Heart right ventricle (tissue), 16 donors: ENCODE data around the gene SUCNR1. TPM values are rescaled to one million over a fixed set of nuclear protein-coding genes. Genes with fewer than 3 reads are reported as not detected.
"Not testable (repeated sequence)": the region's sequence is repeated elsewhere in the genome, so short reads cannot be mapped to it uniquely, and the experiment has no call there.

Source experiments
- ATAC-seq, 8 donors: fragments of 200-7000 bp; cut with Tn5 transposase; one replicate each; pipeline ENCODE4 v1.9.1; 2020; ENCODE audit warnings: mild to moderate bottlenecking in 8 of 8, moderate library complexity in 8 of 8, moderate number of reproducible peaks in 1 of 8
- DNase-seq, 2 donors: peaks; one replicate each; pipeline ENCODE4 v3.0.0-alpha.2; 2020
- H3K27ac ChIP-seq, 10 donors: fragments of 200-600 bp; sonication (generic) in 2 of 10; one replicate each; pipeline versions ENCODE4 v1.5.0 to v1.8.0; 2020 to 2022; ENCODE audit warnings: mild to moderate bottlenecking in 3 of 10
- H3K27me3 ChIP-seq, 7 donors: fragments of 200-600 bp; one replicate each; pipeline ENCODE4 v1.8.0; 2021 to 2022; ENCODE audit warnings: mild to moderate bottlenecking in 2 of 7
- H3K36me3 ChIP-seq, 9 donors: fragments of 200-600 bp; sonication (generic) in 1 of 9; one replicate each; pipeline versions ENCODE4 v1.5.0 to v1.8.0; 2020 to 2022; ENCODE audit warnings: mild to moderate bottlenecking in 2 of 9
- H3K4me1 ChIP-seq, 9 donors: fragments of 200-600 bp; sonication (generic) in 1 of 9; one replicate each; pipeline versions ENCODE4 v1.5.0 to v1.8.0; 2020 to 2022; ENCODE audit warnings: mild to moderate bottlenecking in 4 of 9
- H3K4me3 ChIP-seq, 10 donors: fragments of 200-600 bp; sonication (generic) in 2 of 10; one replicate each; pipeline versions ENCODE4 v1.5.0 to v1.8.0; 2020 to 2022; ENCODE audit warnings: mild to moderate bottlenecking in 7 of 10, moderate library complexity in 2 of 10
- H3K9me3 ChIP-seq, 11 donors: fragments of 200-600 bp in 10 of 11; sonication (generic) in 2 of 11; one replicate each; pipeline versions ENCODE4 v1.5.0 to v1.8.0; 2013 to 2022; ENCODE audit warnings: mild to moderate bottlenecking in 2 of 11, control low read depth in 1 of 11, moderate library complexity in 1 of 11
- CTCF ChIP-seq, 9 donors: fragments of 200-600 bp; sonication (generic) in 2 of 9; IDR thresholded peaks; one replicate each; pipeline versions ENCODE4 v1.5.0 to v1.8.0; 2021 to 2022; ENCODE audit warnings: antibody characterized with exemption in 9 of 9, mild to moderate bottlenecking in 5 of 9, moderate library complexity in 1 of 9
- WGBS, 2 donors: extraction: QIAGEN DNeasy Blood & Tissue Kit; methylation state at CpG; one replicate each; pipeline ENCODE4 v1.1.7; 2013; ENCODE audit warnings: inconsistent platforms in 1 of 2; 5-methylcytosine and 5-hydroxymethylcytosine counted together
- intact Hi-C, 10 donors: fragments of 100-400 bp; cut with DNase I; formaldehyde crosslinking; loops; one replicate each; pipeline versions ENCODE4 v1.11.1 to v1.14.2; 2022
- polyA plus RNA-seq, 2 donors: library from polyadenylated mRNA; stranded (reverse); fragments of 200-250 nt; gene quantifications; one replicate each; pipeline ENCODE4 v1.2.3, GENCODE V29; 2013
- total RNA-seq, 10 donors: library from RNA; stranded (reverse); fragmentation: NEBNext Ultra II Directional in 3 of 10; extraction: Animal tissue kit (Norgen Biotek cat#: 25700) in 3 of 10; gene quantifications; one replicate each; pipeline versions ENCODE4 v1.2.1 to v1.2.4, GENCODE V29; 2021 to 2023
- donor health status: Arrhythmogenic right ventricular cardiomyopathy.
- donor health status: ischemic (EF 13 %, LVEDD 7.1; RV severe dilation, severe dysfunction).
- donor health status: healthy with polysubstance abuse.
- donor health status: DM: no; HTN: yes; CAD: no.
- donor health status: DM: no; HTN: no; CAD: no.
- donor health status: ischemic (EF 25% LVEDD 6.9; RV normal size, moderate dysfunction).
- donor health status: ischemic (EF 25% LVEDD 5.7; RV mildly dilated, moderate dysfunction).
- donor health status: healthy.
- donor health status: DM: yes; HTN: yes; CAD: no.
- donor health status: Ischemic cardiomyopathy.
- donor health status: ischemic (EF 35%, LVEDD 5.7; RV mildly dilated, moderate dysfunction).
- donor health status: nonischemic (EF 11% LVEDD 7.7; RV severe dilation, severe dysfunction).
- donor health status: DM: yes; HTN: yes; CAD: no.
- donor health status: PGD.
- donor health status: ischemic (EF 29% LVEDD 5.4; RV normal size, mild dysfunction).
- donor health status: nonischemic (EF 23%, LVEDD 6.1; RV moderate dilation, normal function).

The SUCNR1 gene
- total and polyA plus RNA-seq, 12 donors = 0.04 to 2.4 (median 0.13) TPM; not detected in 2

GRCh38 chr3:151866711-151867410, 6.6 kb upstream of the SUCNR1 start:
- Histone ChIP-seq H3K27ac (no peak overlapping the region), H3K9me3 (peaks cover 0 to 4% (median 0%) of the 10 kb centered on the region in 11 donors), H3K27me3 (no peaks in the 10 kb centered on the region), H3K36me3 (no peaks in the 10 kb centered on the region), H3K4me3 (no peak overlapping the region), H3K4me1 (peaks cover 0 to 26% (median 6%) of the 10 kb centered on the region in 9 donors)
- ATAC-seq (no peak), DNase-seq (no peak)
- TF ChIP-seq CTCF (IDR thresholded peaks at IDR 0.05) = no peak
- intact Hi-C loops = no loop called here
- WGBS, 2 donors = 54 to 73% methylated on average over 4 of the region's 4 CpGs

- intact Hi-C loops = no loop called here
- Histone ChIP-seq H3K27ac (no peak overlapping the region), H3K27me3 (no peaks in the 10 kb centered on the region), H3K4me3 (no peak overlapping the region), H3K9me3 (peaks cover 0 to 4% (median 0%) of the 10 kb centered on the region in 11 donors), H3K36me3 (no peaks in the 10 kb centered on the region), H3K4me1 (peaks cover 0 to 34% (median 6%) of the 10 kb centered on the region in 9 donors)
- DNase-seq (no peak), ATAC-seq (no peak)
- WGBS, 2 donors = 97 to 98% methylated on average over 1 of the region's 1 CpG
- TF ChIP-seq CTCF (IDR thresholded peaks at IDR 0.05) = no peak
These were observed 5.8 kb upstream of the SUCNR1 start for GRCh38 chr3:151867666-151868065.

- Histone ChIP-seq H3K27me3 (no peaks in the 10 kb centered on the region), H3K4me3 (no peak overlapping the region), H3K36me3 (no peaks in the 10 kb centered on the region), H3K4me1 (peaks cover 0 to 45% (median 6%) of the 10 kb centered on the region in 9 donors), H3K9me3 (peaks cover 0 to 4% (median 0%) of the 10 kb centered on the region in 11 donors), H3K27ac (no peak overlapping the region)
- no peak for TF ChIP-seq CTCF (IDR thresholded peaks at IDR 0.05)
- no peak for ATAC-seq
- DNase-seq = no peak
- intact Hi-C loops = no loop called here
- WGBS, 2 donors = 35 to 45% methylated on average over 3 of the region's 3 CpGs
These were observed 4.3 kb upstream of the SUCNR1 start for GRCh38 chr3:151869181-151869580.

- intact Hi-C loops = no loop called here
- H3K36me3 ChIP-seq = no peaks in the 10 kb centered on the region
- H3K4me1 ChIP-seq = peaks cover 0 to 50% (median 3%) of the 10 kb centered on the region in 9 donors
- H3K27me3 ChIP-seq = no peaks in the 10 kb centered on the region
- no peak overlapping the region for H3K4me3 ChIP-seq
- no peak for TF ChIP-seq CTCF (IDR thresholded peaks at IDR 0.05)
- no peaks in the 10 kb centered on the region for H3K9me3 ChIP-seq
- 45 to 53% methylated on average over 8 of the region's 8 CpGs for WGBS, 2 donors
- peak overlapping the region in 5 of 10 donors; percentile 10 to 79 (median 42) for H3K27ac ChIP-seq
- ATAC-seq = peak; percentile 50 to 91 (median 84)
- peak in 1 of 2 donors; percentile 17 for DNase-seq
These were observed 1.6 kb upstream of the SUCNR1 start for GRCh38 chr3:151871639-151872468.

GRCh38 chr3:151874079-151874478, 636 bp downstream of the SUCNR1 start:
- H3K27me3 ChIP-seq, H3K4me3 ChIP-seq, intact Hi-C loops, H3K36me3 ChIP-seq, DNase-seq, ATAC-seq, H3K9me3 ChIP-seq: not testable (repeated sequence)
- H3K4me1 ChIP-seq = peaks cover 0 to 53% (median 3%) of the 10 kb centered on the region in 9 donors
- WGBS, 2 donors = 92 to 93% methylated on average over 5 of the region's 5 CpGs
- H3K27ac ChIP-seq = peak overlapping the region in 1 of 10 donors; percentile 82
